Stimulated activated CD4-positive, alpha-beta T cell treated with anti-CD3 and anti-CD28 coated beads, Interleukin-4, amount 100 ng/mL, for 48 hours (primary cell): ENCODE measurements around the gene TADA2B.
A peak's percentile ranks its signal among the peaks of the same experiment; 100 is the strongest.

Experiments
- DNase-seq, 2 donors: peaks; one replicate each; pipeline ENCODE4 v3.0.0-alpha.2; 2020; ENCODE audit warnings: low read depth in 2 of 2

Gene TADA2B

GRCh38 chr4:7040765-7041164, 2.4 kb upstream of the TADA2B start:
- no peak for DNase-seq

- DNase-seq: no peak
Measured at GRCh38 chr4:7041246-7041645, 1.9 kb upstream of the TADA2B start.

- DNase-seq: no peak
Measured at GRCh38 chr4:7041801-7042502, 1.2 kb upstream of the TADA2B start.

GRCh38 chr4:7042503-7043283, 479 bp upstream of the TADA2B start:
- DNase-seq: peak; percentile 85 to 93

- DNase-seq: no peak
Measured at GRCh38 chr4:7044137-7044930, 1.2 kb downstream of the TADA2B start.

GRCh38 chr4:7045553-7045952, 2.4 kb downstream of the TADA2B start:
- no peak for DNase-seq

GRCh38 chr4:7045961-7046921, 3.1 kb downstream of the TADA2B start:
- no peak for DNase-seq

- DNase-seq: no peak
Measured at GRCh38 chr4:7046971-7047370, 3.8 kb downstream of the TADA2B start.

GRCh38 chr4:7048642-7049041, 5.5 kb downstream of the TADA2B start:
- no peak for DNase-seq

GRCh38 chr4:7049295-7049694, 6.1 kb downstream of the TADA2B start:
- no peak for DNase-seq

GRCh38 chr4:7049739-7050138, 6.6 kb downstream of the TADA2B start:
- no peak for DNase-seq

GRCh38 chr4:7050481-7051143, 7.4 kb downstream of the TADA2B start:
- DNase-seq: no peak

GRCh38 chr4:7051144-7051495, 7.9 kb downstream of the TADA2B start:
- DNase-seq: no peak

- DNase-seq: no peak
Measured at GRCh38 chr4:7051905-7052304, 8.7 kb downstream of the TADA2B start.

GRCh38 chr4:7052313-7052712, 9.1 kb downstream of the TADA2B start:
- no peak for DNase-seq

GRCh38 chr4:7052923-7053715, 9.9 kb downstream of the TADA2B start:
- DNase-seq: no peak

GRCh38 chr4:7054106-7054880, 11.1 kb downstream of the TADA2B start:
- DNase-seq: no peak

- DNase-seq: no peak
Measured at GRCh38 chr4:7055111-7055989, 12.2 kb downstream of the TADA2B start.
